Measurements from ENCODE around the gene PRDM15.

- no peak for TF ChIP-seq CTCF (IDR thresholded peaks at IDR 0.05)
- no peak for TF ChIP-seq POLR2A (IDR thresholded peaks at IDR 0.05)
- no peak for TF ChIP-seq EP300 (IDR thresholded peaks at IDR 0.05)
These were observed 15.8 kb downstream of the PRDM15 start for GRCh38 chr21:41863439-41863740.

Measured in tibial nerve (tissue), 4 donors.